Stimulated activated CD4-positive, alpha-beta T cell treated with anti-CD3 and anti-CD28 coated beads, Interleukin-12 subunit alpha, Interleukin-12 subunit beta, amount 100 ng/mL, for 4 hours (primary cell): ENCODE data around the gene EXOC4.
"Not testable (repeated sequence)": the region's sequence is repeated elsewhere in the genome, so short reads cannot be mapped to it uniquely, and the experiment has no call there.

Source experiments
- DNase-seq: peaks from one replicate; pipeline ENCODE4 v3.0.0-alpha.2; 2020

The EXOC4 gene

GRCh38 chr7:133315332-133316040 lies 62.6 kb downstream of the EXOC4 start:
- DNase-seq, result no peak

GRCh38 chr7:133319842-133320241 lies 67.0 kb downstream of the EXOC4 start:
- DNase-seq, result no peak

GRCh38 chr7:133320891-133321290 lies 68.0 kb downstream of the EXOC4 start:
- DNase-seq, result no peak

GRCh38 chr7:133321366-133321765 lies 68.5 kb downstream of the EXOC4 start:
- DNase-seq, result not testable (repeated sequence)

GRCh38 chr7:133326745-133327144 lies 73.9 kb downstream of the EXOC4 start:
- DNase-seq, result not testable (repeated sequence)

- DNase-seq, result not testable (repeated sequence)
Observed at GRCh38 chr7:133328021-133328420, 75.1 kb downstream of the EXOC4 start.

- no peak for DNase-seq
Observed at GRCh38 chr7:133330085-133330484, 77.2 kb downstream of the EXOC4 start.

GRCh38 chr7:133331861-133332260 lies 79.0 kb downstream of the EXOC4 start:
- DNase-seq, result no peak

GRCh38 chr7:133339772-133340171 lies 86.9 kb downstream of the EXOC4 start:
- DNase-seq, result no peak

- no peak for DNase-seq
Observed at GRCh38 chr7:133344275-133344674, 91.4 kb downstream of the EXOC4 start.

GRCh38 chr7:133345690-133346421 lies 93.0 kb downstream of the EXOC4 start:
- DNase-seq, result no peak

- DNase-seq, result no peak
Observed at GRCh38 chr7:133348250-133348649, 95.4 kb downstream of the EXOC4 start.

GRCh38 chr7:133349101-133349500 lies 96.2 kb downstream of the EXOC4 start:
- no peak for DNase-seq

- no peak for DNase-seq
Observed at GRCh38 chr7:133352430-133352829, 99.6 kb downstream of the EXOC4 start.

GRCh38 chr7:133353775-133354174 lies 100.9 kb downstream of the EXOC4 start:
- no peak for DNase-seq

GRCh38 chr7:133354546-133355324 lies 101.9 kb downstream of the EXOC4 start:
- no peak for DNase-seq

- no peak for DNase-seq
Observed at GRCh38 chr7:133355325-133355708, 102.4 kb downstream of the EXOC4 start.

- no peak for DNase-seq
Observed at GRCh38 chr7:133355822-133356221, 102.9 kb downstream of the EXOC4 start.

GRCh38 chr7:133358708-133359107 lies 105.8 kb downstream of the EXOC4 start:
- no peak for DNase-seq

GRCh38 chr7:133359449-133359848 lies 106.6 kb downstream of the EXOC4 start:
- no peak for DNase-seq

- no peak for DNase-seq
Observed at GRCh38 chr7:133360201-133360600, 107.3 kb downstream of the EXOC4 start.

GRCh38 chr7:133361806-133362205 lies 108.9 kb downstream of the EXOC4 start:
- DNase-seq, result no peak

- no peak for DNase-seq
Observed at GRCh38 chr7:133364959-133365690, 112.2 kb downstream of the EXOC4 start.
